CD4-positive, alpha-beta T cell treated with Interleukin-4 for 1 hour (primary cell): ENCODE results near the gene ZNF829.
A peak's percentile ranks its signal among the peaks of the same experiment; 100 is the strongest.

Experiments used
- DNase-seq, 2 donors: peaks; one replicate each; pipeline ENCODE4 v3.0.0-alpha.2; 2020 to 2022

ZNF829 gene

GRCh38 chr19:36915992-36916830 lies at the start of gene ZNF829, which contains the start of gene ZNF568:
Gene ZNF829, minus strand, starts transcription at chr19:36916291. Its CDS starts 1,124 bp downstream, at chr19:36915167.
Gene ZNF568, plus strand, starts transcription at chr19:36916332. Its CDS starts 6,439 bp downstream, at chr19:36922771.
- DNase-seq: peak; percentile 95 to 96

- no peak for DNase-seq
These were observed 47.2 kb upstream of the ZNF829 start for GRCh38 chr19:36963280-36963679.

- no peak for DNase-seq
These were observed 46.3 kb upstream of the ZNF829 start for GRCh38 chr19:36962346-36962745.

GRCh38 chr19:36950335-36951119 lies 34.4 kb upstream of the ZNF829 start:
- DNase-seq: no peak

- DNase-seq: no peak
These were observed 23.1 kb upstream of the ZNF829 start for GRCh38 chr19:36939153-36939552.

- DNase-seq: no peak
These were observed 15.6 kb upstream of the ZNF829 start for GRCh38 chr19:36931684-36932083.

GRCh38 chr19:36918090-36918489 lies 2.0 kb upstream of the ZNF829 start:
- no peak for DNase-seq

GRCh38 chr19:36916991-36917390 lies 900 bp upstream of the ZNF829 start:
- peak in 1 of 2 donors; percentile 2 for DNase-seq

GRCh38 chr19:36898422-36898821 lies 17.7 kb downstream of the ZNF829 start:
- DNase-seq: no peak

- DNase-seq: no peak
These were observed 21.2 kb downstream of the ZNF829 start for GRCh38 chr19:36894849-36895383.

GRCh38 chr19:36891768-36892357 lies 24.2 kb downstream of the ZNF829 start:
- no peak for DNase-seq

GRCh38 chr19:36876993-36877938 lies 38.8 kb downstream of the ZNF829 start:
- DNase-seq: no peak

- no peak for DNase-seq
These were observed 64.2 kb downstream of the ZNF829 start for GRCh38 chr19:36851898-36852297.

- DNase-seq: peak; percentile 90 to 93
These were observed 65.3 kb downstream of the ZNF829 start, which contains the start of gene ZNF345 for GRCh38 chr19:36850559-36851442. Gene ZNF345, plus strand, starts transcription at chr19:36850876. Its CDS starts 25,955 bp downstream, at chr19:36876831.

- peak; percentile 90 to 91 for DNase-seq
These were observed 66.2 kb downstream of the ZNF829 start for GRCh38 chr19:36849701-36850558.

GRCh38 chr19:36847968-36848367 lies 68.1 kb downstream of the ZNF829 start:
- peak in 1 of 2 donors; percentile 19 for DNase-seq

- DNase-seq: no peak
These were observed 77.2 kb downstream of the ZNF829 start for GRCh38 chr19:36838784-36839324.
